Neural cell (in vitro differentiated cells): ENCODE data around the gene HELZ.

Source experiments
- EP300 ChIP-seq: fragments of 450-650 bp; conservative IDR thresholded peaks from 2 replicates; pipeline ENCODE4 v1.6.1; 2014; ENCODE audit warnings: antibody characterized with exemption, mild to moderate bottlenecking, moderate library complexity; ENCODE audit not compliant: poor library complexity, severe bottlenecking
- EZH2 ChIP-seq: fragments of 200-600, 300-800 bp; shearing (Covaris generic), sonication (generic); IDR thresholded peaks from 2 replicates; pipeline ENCODE4 v1.6.1; 2014; ENCODE audit warnings: antibody characterized with exemption, low read length, borderline replicate concordance, mild to moderate bottlenecking; ENCODE audit not compliant: insufficient read depth, poor library complexity, severe bottlenecking
- MXI1 ChIP-seq: fragments of 450-650 bp; conservative IDR thresholded peaks from 2 replicates; pipeline ENCODE4 v1.6.1; 2014; ENCODE audit warnings: antibody characterized with exemption, mild to moderate bottlenecking; ENCODE audit not compliant: poor library complexity, severe bottlenecking
- POLR2AphosphoS5 ChIP-seq: IDR thresholded peaks from 2 replicates; pipeline ENCODE4 v1.6.1; 2012
- SMC3 ChIP-seq: fragments of 450-650 bp; conservative IDR thresholded peaks from 2 replicates; pipeline ENCODE4 v1.6.1; 2014; ENCODE audit warnings: antibody characterized with exemption, mild to moderate bottlenecking, moderate library complexity; ENCODE audit not compliant: poor library complexity
- TAF1 ChIP-seq: IDR thresholded peaks from 2 replicates; pipeline ENCODE4 v1.6.1; 2012; ENCODE audit warnings: low read depth
- TF ChIP-seq, protein P1 (sequence below): fragments of 450-650 bp; IDR thresholded peaks from 2 replicates; pipeline ENCODE4 v1.5.1; 2014; ENCODE audit warnings: antibody characterized with exemption, mild to moderate bottlenecking, moderate library complexity; ENCODE audit not compliant: poor library complexity, severe bottlenecking

DNA sequence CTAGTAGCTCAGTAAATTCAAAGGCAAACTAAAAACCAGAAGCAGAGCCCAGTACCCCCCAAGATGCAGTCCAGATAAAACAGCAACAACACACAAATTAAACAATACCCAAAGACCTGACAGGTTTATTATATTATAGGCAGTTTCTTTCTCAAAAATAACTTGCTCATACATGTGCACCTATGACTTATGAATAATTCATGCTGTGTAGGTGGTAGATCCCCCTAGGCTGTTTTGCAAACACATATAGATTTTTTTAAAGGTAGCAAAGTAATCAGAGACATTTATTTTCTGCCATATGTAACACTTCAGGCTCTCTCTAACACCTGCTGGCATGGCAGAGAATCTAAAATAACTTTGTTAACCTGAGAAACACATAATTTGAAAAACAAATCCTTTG, 173.4 kb downstream of the HELZ start:
- TF ChIP-seq, protein P1, sequence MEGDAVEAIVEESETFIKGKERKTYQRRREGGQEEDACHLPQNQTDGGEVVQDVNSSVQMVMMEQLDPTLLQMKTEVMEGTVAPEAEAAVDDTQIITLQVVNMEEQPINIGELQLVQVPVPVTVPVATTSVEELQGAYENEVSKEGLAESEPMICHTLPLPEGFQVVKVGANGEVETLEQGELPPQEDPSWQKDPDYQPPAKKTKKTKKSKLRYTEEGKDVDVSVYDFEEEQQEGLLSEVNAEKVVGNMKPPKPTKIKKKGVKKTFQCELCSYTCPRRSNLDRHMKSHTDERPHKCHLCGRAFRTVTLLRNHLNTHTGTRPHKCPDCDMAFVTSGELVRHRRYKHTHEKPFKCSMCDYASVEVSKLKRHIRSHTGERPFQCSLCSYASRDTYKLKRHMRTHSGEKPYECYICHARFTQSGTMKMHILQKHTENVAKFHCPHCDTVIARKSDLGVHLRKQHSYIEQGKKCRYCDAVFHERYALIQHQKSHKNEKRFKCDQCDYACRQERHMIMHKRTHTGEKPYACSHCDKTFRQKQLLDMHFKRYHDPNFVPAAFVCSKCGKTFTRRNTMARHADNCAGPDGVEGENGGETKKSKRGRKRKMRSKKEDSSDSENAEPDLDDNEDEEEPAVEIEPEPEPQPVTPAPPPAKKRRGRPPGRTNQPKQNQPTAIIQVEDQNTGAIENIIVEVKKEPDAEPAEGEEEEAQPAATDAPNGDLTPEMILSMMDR: no peak
- no peak for TF ChIP-seq POLR2AphosphoS5
- TF ChIP-seq EP300: no peak
- TF ChIP-seq MXI1: no peak
- TF ChIP-seq EZH2: no peak
- no peak for TF ChIP-seq TAF1
- TF ChIP-seq SMC3: no peak
